OCI-LY7 (cell line): ENCODE measurements around the gene P2RX1.

ENCODE experiments used
- EZH2phosphoT487 ChIP-seq: fragments of 200-600 bp; sonication (generic); IDR thresholded peaks from 2 replicates; pipeline ENCODE4 v1.6.1; 2018; ENCODE audit warnings: low read depth, borderline replicate concordance, mild to moderate bottlenecking, mixed run types, antibody characterized with exemption, low read length, moderate library complexity, mixed read lengths
- TF ChIP-seq, protein P1 (sequence below): fragments of 200-600 bp; sonication (generic); conservative IDR thresholded peaks from 2 replicates; pipeline ENCODE4 v1.5.1; 2014; ENCODE audit warnings: mild to moderate bottlenecking, antibody characterized with exemption, low read length, moderate library complexity, mixed read lengths

DNA sequence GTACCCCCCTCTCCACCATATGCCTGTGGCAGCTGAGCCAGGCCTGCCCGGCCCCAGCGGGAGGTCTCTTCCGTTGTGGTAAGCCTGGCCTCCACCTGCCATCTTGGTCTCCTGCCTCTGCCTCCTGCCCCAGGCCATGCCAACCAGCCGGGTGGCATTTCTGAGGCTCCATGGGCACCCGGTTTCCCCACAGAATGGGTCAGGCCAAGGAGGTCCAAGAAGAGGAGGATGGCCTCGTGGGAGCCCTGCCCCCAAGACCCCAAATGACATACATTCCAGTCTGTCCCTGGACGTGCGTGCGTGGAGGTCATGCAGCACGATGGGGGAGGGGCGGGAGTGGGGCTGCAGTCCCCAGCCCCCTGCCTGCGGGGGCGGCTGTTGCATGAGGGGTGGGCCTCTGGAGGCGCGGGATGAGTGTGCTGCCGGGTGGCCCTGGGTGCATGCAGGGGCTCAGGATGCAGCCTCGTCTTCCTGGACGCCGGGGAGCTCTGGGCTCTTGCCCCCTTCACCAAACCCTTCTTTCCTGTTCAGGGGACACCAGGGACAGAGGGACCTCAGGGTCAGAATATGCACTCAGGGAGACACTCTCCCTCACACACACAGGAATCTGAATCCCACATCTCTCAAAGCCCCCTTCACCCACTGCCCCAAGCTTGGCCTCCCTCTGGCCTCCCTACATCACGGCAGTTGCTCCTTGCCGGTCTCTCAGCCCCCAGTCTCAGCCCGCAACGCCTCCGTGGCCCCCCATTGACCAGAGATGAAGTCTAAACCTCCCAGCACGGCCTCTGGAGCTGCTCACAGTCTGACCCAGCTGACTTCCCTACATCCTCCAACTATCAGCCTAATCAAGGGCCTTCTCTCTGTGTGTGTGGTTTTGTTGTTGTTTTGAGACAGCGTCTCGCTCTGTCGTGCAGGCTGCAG is 54.2 kb downstream of the P2RX1 start:
- TF ChIP-seq, protein P1, sequence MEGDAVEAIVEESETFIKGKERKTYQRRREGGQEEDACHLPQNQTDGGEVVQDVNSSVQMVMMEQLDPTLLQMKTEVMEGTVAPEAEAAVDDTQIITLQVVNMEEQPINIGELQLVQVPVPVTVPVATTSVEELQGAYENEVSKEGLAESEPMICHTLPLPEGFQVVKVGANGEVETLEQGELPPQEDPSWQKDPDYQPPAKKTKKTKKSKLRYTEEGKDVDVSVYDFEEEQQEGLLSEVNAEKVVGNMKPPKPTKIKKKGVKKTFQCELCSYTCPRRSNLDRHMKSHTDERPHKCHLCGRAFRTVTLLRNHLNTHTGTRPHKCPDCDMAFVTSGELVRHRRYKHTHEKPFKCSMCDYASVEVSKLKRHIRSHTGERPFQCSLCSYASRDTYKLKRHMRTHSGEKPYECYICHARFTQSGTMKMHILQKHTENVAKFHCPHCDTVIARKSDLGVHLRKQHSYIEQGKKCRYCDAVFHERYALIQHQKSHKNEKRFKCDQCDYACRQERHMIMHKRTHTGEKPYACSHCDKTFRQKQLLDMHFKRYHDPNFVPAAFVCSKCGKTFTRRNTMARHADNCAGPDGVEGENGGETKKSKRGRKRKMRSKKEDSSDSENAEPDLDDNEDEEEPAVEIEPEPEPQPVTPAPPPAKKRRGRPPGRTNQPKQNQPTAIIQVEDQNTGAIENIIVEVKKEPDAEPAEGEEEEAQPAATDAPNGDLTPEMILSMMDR: no peak
- TF ChIP-seq EZH2phosphoT487: no peak
